Neural progenitor cell (in vitro differentiated cells): Measurements from ENCODE around the gene CPXM2. TPM values are rescaled to one million over a fixed set of nuclear protein-coding genes. Genes with fewer than 3 reads are reported as not detected.

Source experiments
- DNase-seq: peaks from one replicate; pipeline ENCODE4 v3.0.0-alpha.2; 2016; ENCODE audit warnings: low spot score
- H2AFZ ChIP-seq: fragments of 200-600 bp; sonication (generic); replicated peaks from 2 replicates; pipeline ENCODE4 v1.6.1; 2016; ENCODE audit warnings: antibody characterized with exemption
- H3F3A ChIP-seq: fragments of 200-600 bp; sonication (generic); 2 replicates; pipeline ENCODE4 v1.6.1; 2016; ENCODE audit warnings: antibody characterized with exemption, low read depth
- H3K27ac ChIP-seq: fragments of 200-600 bp; sonication (generic); 2 replicates; pipeline ENCODE4 v1.5.1; 2016; ENCODE audit warnings: mild to moderate bottlenecking
- H3K27me3 ChIP-seq: fragments of 200-600 bp; sonication (generic); 2 replicates; pipeline ENCODE4 v1.6.1; 2016; ENCODE audit warnings: mild to moderate bottlenecking, moderate library complexity
- H3K36me3 ChIP-seq: fragments of 200-600 bp; sonication (generic); 2 replicates; pipeline ENCODE4 v1.5.1; 2016
- H3K4me1 ChIP-seq: fragments of 200-600 bp; sonication (generic); 2 replicates; pipeline ENCODE4 v1.6.1; 2016; ENCODE audit warnings: mixed run types
- H3K4me2 ChIP-seq: fragments of 200-600 bp; sonication (generic); 2 replicates; pipeline ENCODE4 v1.6.1; 2016
- H3K4me3 ChIP-seq: fragments of 200-600 bp; sonication (generic); 2 replicates; pipeline ENCODE4 v1.5.1; 2016
- H3K79me2 ChIP-seq: fragments of 200-600 bp; sonication (generic); 2 replicates; pipeline ENCODE4 v1.6.1; 2016; ENCODE audit warnings: low read depth
- H3K9ac ChIP-seq: fragments of 200-600 bp; sonication (generic); 2 replicates; pipeline ENCODE4 v1.6.1; 2016
- H3K9me3 ChIP-seq: fragments of 200-600 bp; sonication (generic); 2 replicates; pipeline ENCODE4 v1.5.1; 2016; ENCODE audit warnings: low read depth
- H4K20me1 ChIP-seq: fragments of 200-600 bp; sonication (generic); 2 replicates; pipeline ENCODE4 v1.6.1; 2016; ENCODE audit warnings: low read depth
- H3K27ac Mint-ChIP-seq: 3 replicates; pipeline ENCODE4 v1.8.0; 2021; ENCODE audit warnings: mixed read lengths
- H3K27me3 Mint-ChIP-seq: 2 replicates; pipeline ENCODE4 v1.8.0; 2022; ENCODE audit warnings: low read depth, mild to moderate bottlenecking, inconsistent platforms, moderate library complexity, mixed read lengths; ENCODE audit not compliant: insufficient read depth
- H3K36me3 Mint-ChIP-seq: 3 replicates; pipeline ENCODE4 v1.8.0; 2021; ENCODE audit warnings: mixed read lengths
- H3K4me1 Mint-ChIP-seq: 3 replicates; pipeline ENCODE4 v1.8.0; 2021; ENCODE audit warnings: mixed read lengths
- H3K4me3 Mint-ChIP-seq: 3 replicates; pipeline ENCODE4 v1.8.0; 2021; ENCODE audit warnings: mild to moderate bottlenecking, moderate library complexity, mixed read lengths
- H3K9me3 Mint-ChIP-seq: 3 replicates; pipeline ENCODE4 v1.8.0; 2020; ENCODE audit warnings: mixed read lengths
- CTCF ChIP-seq: fragments of 200-600 bp; sonication (generic); IDR thresholded peaks from 2 replicates; pipeline ENCODE4 v1.5.1; 2017; ENCODE audit warnings: antibody characterized with exemption, mild to moderate bottlenecking
- EZH2 ChIP-seq: fragments of 200-600 bp; sonication (generic); IDR thresholded peaks from 2 replicates; pipeline ENCODE4 v1.6.1; 2017; ENCODE audit warnings: antibody characterized with exemption, mild to moderate bottlenecking, moderate library complexity
- EZH2phosphoT487 ChIP-seq: fragments of 200-600 bp; sonication (generic); IDR thresholded peaks from 2 replicates; pipeline ENCODE4 v1.6.1; 2017; ENCODE audit warnings: antibody characterized with exemption
- total RNA-seq: library from RNA; depleted of rRNA; stranded (reverse); fragments of >200 nt; gene quantifications from 2 replicates; pipeline ENCODE4 v1.2.3, GENCODE V29; 2015; ENCODE audit warnings: low replicate concordance

The CPXM2 gene
- total RNA-seq, 1 donor from 2014 or later = not detected

GRCh38 chr10:123766012-123766411 lies 125.6 kb downstream of the CPXM2 start:
- H3K36me3 ChIP-seq = no peaks in the 10 kb centered on the region
- no peak for DNase-seq
- H3K4me3 Mint-ChIP-seq = no peak overlapping the region

GRCh38 chr10:123761666-123762230 lies 129.9 kb downstream of the CPXM2 start:
- Histone ChIP-seq H3K36me3 (no peaks in the 10 kb centered on the region), H3K4me3 (no peak overlapping the region), H3K9ac (no peak overlapping the region), H3K9me3 (no peaks in the 10 kb centered on the region), H3K27ac (no peak overlapping the region), H2AFZ (no peak overlapping the region), H3F3A (no peaks in the 10 kb centered on the region), H3K27me3 (no peaks in the 10 kb centered on the region), H3K79me2 (no peaks in the 10 kb centered on the region), H3K4me1 (peaks cover 12% of the 10 kb centered on the region), H4K20me1 (no peaks in the 10 kb centered on the region), H3K4me2 (no peak overlapping the region)
- Mint-ChIP-seq H3K36me3 (no peaks in the 10 kb centered on the region), H3K4me1 (peaks cover 17% of the 10 kb centered on the region), H3K9me3 (no peaks in the 10 kb centered on the region), H3K27me3 (peaks cover 7% of the 10 kb centered on the region), H3K27ac (no peak overlapping the region), H3K4me3 (no peak overlapping the region)
- DNase-seq = no peak
- TF ChIP-seq CTCF (no peak), EZH2 (no peak), EZH2phosphoT487 (no peak)

More at GRCh38 chr10:123766012-123766411, 125.6 kb downstream of the CPXM2 start:
- H3K27ac Mint-ChIP-seq = no peak overlapping the region
- H3K79me2 ChIP-seq = no peaks in the 10 kb centered on the region
- no peak overlapping the region for H3K9ac ChIP-seq
- H3K9me3 ChIP-seq = no peaks in the 10 kb centered on the region
- H3K27me3 ChIP-seq = no peaks in the 10 kb centered on the region
- H3K4me3 ChIP-seq = no peak overlapping the region
- H3K4me1 ChIP-seq = no peaks in the 10 kb centered on the region
- peaks cover 3% of the 10 kb centered on the region for H3K27me3 Mint-ChIP-seq
- no peaks in the 10 kb centered on the region for H3K4me1 Mint-ChIP-seq
- no peak overlapping the region for H2AFZ ChIP-seq
- no peak overlapping the region for H3K27ac ChIP-seq
- no peaks in the 10 kb centered on the region for H3F3A ChIP-seq
- H3K9me3 Mint-ChIP-seq = no peaks in the 10 kb centered on the region
- no peaks in the 10 kb centered on the region for H3K36me3 Mint-ChIP-seq
- no peak overlapping the region for H3K4me2 ChIP-seq
- H4K20me1 ChIP-seq = no peaks in the 10 kb centered on the region
- no peak for TF ChIP-seq CTCF
- no peak for TF ChIP-seq EZH2phosphoT487
- no peak for TF ChIP-seq EZH2

- Mint-ChIP-seq H3K4me3 (no peak overlapping the region), H3K27me3 (peaks cover 7% of the 10 kb centered on the region), H3K27ac (no peak overlapping the region), H3K4me1 (peaks cover 17% of the 10 kb centered on the region), H3K9me3 (no peaks in the 10 kb centered on the region), H3K36me3 (no peaks in the 10 kb centered on the region)
- Histone ChIP-seq H3K79me2 (no peaks in the 10 kb centered on the region), H3F3A (no peaks in the 10 kb centered on the region), H3K27ac (no peak overlapping the region), H2AFZ (no peak overlapping the region), H4K20me1 (no peaks in the 10 kb centered on the region), H3K4me1 (peaks cover 12% of the 10 kb centered on the region), H3K9me3 (no peaks in the 10 kb centered on the region), H3K36me3 (no peaks in the 10 kb centered on the region), H3K4me2 (no peak overlapping the region), H3K9ac (no peak overlapping the region), H3K27me3 (no peaks in the 10 kb centered on the region), H3K4me3 (no peak overlapping the region)
- no peak for DNase-seq
- no peak for TF ChIP-seq CTCF
- no peak for TF ChIP-seq EZH2phosphoT487
- no peak for TF ChIP-seq EZH2
These were observed 130.6 kb downstream of the CPXM2 start for GRCh38 chr10:123761038-123761428.
